ENCODE measurements around the gene C2CD4B.
A peak's percentile ranks its signal among the peaks of the same experiment; 100 is the strongest.

The C2CD4B gene, protein sequence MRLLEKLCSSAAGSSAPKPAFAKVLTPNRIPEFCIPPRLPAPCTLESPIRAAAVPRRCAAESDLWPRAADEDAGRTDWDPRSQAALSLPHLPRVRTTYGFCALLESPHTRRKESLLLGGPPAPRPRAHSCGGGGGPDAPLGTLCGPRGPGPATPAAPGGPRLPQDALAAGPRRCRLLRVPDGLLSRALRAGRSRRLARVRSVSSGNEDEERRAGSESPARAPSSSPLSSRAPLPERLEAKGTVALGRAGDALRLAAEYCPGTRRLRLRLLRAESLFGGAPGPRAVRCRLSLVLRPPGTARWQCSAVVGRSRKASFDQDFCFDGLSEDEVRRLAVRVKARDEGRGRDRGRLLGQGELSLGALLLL

DNA sequence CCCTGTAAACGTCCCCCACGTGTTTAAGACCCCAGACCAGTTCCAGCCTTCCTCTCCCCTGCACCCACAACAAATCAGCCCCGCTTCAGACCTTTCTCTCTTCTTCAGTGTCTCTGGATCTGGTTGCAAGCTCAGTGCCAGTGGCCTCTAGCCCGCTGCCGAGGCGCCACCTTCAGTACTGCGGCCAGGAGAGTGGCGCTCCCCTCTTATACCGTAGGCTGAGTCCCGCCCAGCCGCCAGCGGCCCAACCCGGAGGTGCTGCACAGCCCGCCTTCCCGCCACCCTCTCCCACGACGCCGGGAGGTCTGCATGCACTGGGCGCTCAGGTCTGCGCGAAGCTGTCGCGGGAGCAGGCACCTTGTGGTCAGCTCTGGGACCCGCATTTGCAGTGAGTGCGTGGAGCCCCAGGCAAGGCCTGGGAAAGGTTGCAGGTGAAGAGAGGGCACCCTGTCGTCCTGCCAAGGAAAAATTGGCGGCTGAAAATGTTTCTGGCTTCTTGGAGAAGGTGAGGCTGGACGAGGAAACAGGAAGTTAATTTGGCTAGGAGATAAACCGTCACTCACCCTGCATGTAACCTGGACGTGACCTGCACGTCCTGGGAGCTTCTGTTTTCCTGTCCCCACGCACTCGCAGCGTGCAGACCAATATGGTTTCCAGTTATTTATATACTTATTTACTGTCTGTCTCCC is at the start of gene C2CD4B:
Gene C2CD4B (minus strand): TSS at position 182 of the 689 bp plus-strand sequence. CDS start 301 bp downstream, outside the sequence.
- DNase-seq = peak; percentile 6

DNA sequence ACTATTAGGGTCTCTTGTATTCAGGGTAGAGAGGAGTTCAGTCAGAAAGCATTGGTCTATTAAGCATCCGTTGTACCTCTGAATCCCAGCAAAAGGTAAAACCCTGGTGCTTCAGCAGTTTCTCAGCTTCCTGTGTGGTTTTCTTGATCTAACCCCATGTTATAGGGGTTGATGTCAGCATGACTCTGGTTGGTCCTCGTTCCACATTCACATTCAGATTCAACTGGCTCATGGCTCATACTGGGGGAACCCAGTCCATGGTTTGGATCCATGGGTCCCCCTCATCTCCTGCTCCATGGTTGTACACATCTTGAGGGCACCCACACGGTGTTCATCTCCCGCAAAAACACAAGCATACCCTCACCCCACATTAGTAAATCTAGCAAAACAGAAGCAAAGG is 47.7 kb upstream of the C2CD4B start:
- no peak for DNase-seq

DNA sequence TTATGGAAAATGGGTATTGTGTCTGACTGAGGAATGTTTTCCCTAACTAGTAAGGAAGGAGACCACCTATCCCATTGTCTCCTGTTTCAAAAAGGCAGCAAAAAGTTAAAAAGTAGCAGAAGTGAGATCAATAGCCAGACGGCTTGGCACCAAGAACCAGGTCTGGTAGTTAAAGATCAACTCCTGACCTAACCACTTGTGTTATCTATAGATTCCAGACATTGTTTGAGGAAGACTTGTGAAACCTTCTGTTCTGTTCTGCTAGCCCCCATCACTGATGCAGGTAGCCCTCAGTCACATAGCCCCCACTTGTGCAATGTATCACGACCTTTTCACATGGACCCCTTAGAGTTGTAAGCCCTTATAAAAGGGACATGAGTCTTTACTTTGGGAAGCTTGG is 46.3 kb upstream of the C2CD4B start:
- no peak for DNase-seq

DNA sequence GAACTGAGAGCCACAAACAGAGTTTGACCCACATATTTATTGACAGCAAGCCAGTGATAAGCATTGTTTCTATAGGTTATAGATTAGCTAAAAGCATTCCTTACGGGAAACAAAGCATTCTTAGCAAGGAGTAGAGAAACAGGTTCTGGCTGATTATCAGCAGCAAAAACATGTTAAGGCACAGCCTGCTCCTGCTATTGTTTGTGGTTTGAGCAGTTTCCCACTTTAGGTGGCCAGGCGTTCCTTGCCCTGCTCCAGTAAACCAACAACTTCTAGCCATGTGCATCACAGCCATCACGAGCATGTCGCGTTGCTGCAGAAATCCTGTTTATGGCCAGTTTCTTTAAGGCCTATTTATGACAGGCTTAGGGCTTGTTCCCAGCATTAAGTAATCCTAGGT is 44.7 kb upstream of the C2CD4B start:
- no peak for DNase-seq

DNA sequence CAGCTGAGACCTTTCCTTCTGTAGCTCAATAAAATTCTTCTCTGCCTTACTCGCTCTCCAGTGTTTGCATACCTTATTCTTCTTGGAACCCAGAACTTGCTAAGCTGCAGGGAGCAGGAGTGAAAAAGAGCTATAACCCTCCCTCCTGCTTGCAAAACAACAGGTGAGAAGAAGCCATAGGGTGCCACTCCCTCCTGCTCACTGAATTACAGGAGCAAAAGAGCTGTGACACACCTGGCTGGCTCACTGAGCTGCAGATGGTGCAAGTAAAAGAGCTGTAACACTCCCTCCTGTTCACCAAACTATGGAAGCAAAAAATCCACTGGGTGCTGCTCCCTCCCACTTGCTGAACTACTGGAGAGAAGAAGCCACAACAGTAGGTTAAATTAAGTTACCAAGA is 44.2 kb upstream of the C2CD4B start:
- no peak for DNase-seq

DNA sequence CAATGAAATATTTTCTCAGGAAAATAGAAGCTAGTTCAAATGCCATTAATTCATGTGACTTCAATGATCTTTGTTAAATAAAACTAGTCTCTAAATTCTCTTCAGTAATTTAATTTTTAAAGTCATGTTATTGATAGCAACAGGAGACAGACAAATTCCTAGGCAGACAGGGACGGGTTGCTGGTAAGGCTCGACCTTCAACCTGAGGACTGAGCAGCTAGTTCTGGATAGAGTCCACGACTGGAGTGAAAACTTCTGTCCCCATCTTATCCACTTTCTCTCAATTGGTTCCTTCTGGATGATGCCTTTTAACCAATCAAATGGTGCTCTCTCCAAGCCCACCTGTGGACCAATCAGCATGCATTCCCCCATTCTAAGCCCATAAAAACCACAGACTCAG is 43.8 kb upstream of the C2CD4B start:
- no peak for DNase-seq

DNA sequence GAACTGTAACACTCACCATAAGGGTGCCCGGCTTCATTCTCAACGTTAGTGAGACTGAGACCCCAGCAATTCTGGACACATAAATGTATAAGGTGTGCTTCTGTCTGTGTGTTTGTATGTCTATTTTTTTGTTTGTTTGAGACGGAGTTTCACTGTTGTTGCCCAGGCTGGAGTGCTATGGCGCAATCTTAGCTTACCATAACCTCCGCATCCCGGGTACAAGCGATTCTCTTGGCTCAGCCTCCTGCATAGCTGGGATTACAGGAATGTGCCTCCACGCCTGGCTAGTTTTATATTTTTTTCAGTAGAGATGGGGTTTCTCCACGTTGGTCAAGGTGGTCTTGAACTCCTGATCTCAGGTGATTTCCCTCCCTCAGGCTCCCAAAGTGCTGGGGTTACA is 43.3 kb upstream of the C2CD4B start:
- no peak for DNase-seq

DNA sequence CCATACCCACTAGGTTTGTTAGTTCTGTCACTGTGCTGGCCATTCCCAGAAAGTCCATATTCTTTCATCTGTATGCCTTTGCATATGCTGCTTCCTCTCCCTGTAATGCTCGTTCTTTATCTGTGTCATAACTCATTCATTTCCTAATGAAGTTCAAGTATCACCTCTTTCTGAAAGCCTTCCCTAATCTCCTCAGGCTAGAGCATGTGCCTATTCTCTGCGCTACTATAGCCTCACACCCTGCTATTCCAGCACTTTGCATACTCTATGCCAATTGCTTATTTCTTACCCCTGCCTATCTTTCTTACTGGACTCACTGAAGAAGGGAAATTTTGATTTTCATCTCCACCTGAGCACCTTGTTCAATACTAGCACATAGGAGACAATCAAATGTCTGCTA is 25.6 kb upstream of the C2CD4B start:
- no peak for DNase-seq

DNA sequence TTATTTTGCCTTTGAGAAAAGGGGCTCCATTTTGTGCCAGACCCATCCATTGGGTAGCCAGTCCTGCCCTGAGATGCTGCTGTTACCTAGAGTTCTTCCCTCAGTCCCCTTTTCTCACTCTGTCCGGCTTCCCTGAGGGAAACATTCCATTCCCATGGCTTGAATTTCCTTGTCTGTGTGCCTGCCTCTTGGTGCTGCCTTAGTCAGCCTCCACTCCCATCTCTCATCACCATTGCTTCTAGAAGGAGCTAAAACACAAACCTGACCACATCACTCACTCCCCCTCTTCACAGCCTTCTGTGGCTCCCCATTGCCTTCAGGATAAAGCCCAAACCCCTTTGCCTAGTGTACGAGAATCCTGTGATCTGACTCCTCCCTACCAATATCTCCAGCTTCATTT is 25.2 kb upstream of the C2CD4B start:
- DNase-seq = no peak

DNA sequence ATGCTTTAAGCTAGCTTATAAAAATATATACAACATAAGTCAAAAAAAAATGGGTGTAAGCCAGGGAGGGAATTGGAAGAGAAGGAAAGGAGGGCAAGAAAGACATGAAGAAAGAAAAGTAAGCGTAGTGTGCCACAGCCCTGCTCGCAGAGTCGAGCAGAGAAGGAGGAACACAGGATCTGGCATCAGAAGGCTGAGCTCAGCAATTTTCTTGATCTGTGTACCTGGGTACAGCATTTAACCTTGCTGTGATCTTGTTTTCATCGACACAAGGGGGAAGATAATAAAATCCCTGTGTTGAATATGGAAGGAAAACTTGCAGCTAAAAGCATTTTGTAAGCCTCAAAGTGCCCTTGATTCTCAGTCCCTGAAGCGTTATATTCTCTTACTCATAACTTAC is 23.7 kb upstream of the C2CD4B start:
- no peak for DNase-seq

DNA sequence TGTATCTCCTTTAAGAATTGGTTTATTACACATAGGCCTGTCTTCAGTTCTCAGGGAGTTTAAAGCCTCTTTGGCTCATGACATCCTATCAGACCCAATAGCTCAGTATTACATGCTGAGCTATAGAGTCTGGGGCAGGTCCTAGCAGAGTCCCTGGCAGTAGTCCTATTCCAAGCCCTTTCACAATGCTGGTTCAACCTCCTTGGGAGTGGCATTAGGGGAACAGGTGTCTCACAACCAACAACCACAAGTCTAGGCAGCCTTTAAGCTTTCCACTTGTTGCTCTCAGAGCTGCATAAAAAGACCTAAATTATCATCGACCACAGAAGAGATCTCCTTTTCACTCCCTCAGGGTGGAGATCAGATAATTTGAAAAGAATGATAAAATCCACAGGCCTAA is 22.8 kb upstream of the C2CD4B start:
- no peak for DNase-seq

DNA sequence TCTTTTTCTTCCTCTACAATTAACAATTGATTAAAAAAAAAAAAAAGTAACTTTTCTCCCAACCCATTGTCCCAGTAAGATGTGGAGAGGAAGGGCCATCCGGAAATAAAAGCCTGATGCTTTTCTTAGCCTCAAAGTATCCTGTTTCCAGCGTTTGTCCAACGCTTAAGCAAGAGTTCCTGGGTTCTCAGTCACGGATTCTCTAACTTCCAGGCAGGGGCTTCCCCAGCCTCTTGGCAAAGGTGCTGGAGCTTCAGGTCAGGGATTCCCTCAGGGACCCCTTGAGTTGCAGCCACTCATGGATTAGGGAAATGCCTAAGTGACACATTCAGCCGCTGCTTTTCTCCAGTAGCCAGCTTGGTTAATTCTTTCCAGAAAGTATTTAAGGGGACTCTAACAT is 22.3 kb upstream of the C2CD4B start:
- DNase-seq = no peak

DNA sequence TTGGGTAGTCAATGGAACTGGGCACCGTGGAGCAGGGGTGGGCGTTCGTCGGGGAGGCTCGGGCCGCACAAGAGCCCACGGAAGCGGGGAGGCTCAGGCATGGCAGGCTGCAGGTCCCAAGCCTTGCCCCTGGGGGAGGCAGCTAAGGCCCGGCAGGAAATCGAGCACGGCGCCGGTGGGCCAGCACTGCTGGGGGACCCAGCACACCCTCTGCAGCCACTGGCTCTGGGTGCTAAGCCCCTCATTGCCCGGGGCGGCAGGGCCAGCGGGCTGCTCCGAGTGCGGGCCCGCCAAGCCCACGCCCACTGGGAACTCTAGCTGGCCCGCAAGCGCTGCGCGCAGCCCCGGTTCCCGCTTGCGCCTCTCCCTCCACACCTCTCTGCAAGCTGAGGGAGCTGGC is 21.5 kb upstream of the C2CD4B start:
- DNase-seq = no peak

DNA sequence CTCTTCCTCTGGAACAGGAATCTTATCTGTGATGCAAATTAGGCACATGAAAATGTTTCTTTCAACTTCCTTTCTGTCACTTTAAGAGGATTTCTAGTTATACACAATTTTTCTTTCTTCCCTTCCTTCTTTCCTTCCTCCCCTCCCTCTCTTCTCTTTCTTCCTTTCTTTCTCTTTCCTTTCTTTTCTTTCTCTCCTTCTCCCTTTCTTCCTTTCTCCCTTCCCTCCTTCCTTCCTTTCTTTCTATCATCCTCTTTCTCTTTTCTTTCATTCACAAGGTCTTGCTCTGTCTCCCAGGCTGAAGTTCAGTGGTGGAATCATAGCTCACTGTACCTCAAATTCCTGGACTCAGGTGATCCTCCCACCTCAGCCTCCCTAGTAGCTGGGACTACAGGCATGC is 18.0 kb upstream of the C2CD4B start:
- no peak for DNase-seq

DNA sequence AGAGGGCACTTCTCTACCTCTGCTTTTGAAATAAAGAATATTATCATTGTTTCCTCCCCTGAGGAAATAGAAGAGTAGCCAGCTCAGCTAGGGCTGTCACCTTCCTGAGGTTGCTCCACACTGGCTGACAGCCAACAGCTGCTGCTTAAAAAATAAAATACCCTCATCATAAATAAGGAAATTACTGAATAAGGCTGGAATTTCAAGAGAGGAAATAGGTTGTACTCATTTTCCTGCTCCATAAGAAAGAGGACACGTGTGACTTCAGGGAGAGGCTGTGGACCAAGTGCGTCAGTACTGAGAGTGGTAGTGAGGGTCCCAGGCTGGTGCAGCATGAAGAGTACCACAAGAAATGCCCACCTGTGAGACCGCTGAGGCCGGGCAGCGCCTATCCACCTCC is 8.1 kb upstream of the C2CD4B start:
- peak; percentile 29 for DNase-seq

DNA sequence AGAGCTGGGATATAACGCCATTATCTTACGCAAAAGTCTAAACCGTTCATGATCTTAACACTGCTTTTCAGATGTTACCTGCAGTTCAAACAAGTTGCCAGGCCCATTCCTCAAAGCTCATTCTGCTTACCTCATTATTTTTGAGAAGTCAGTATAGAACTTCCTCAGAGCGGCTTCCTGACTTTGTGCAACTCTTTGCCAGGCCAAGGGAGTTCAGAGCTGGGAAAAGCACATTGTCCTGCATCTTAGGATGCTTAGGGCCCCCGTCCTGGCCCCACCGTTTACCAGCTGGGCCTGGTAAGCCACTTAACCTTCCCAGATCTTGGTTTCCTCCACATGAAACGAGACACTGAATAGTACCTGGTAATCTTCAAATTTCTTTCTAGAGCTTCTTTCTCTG is 6.8 kb upstream of the C2CD4B start:
- DNase-seq = no peak

DNA sequence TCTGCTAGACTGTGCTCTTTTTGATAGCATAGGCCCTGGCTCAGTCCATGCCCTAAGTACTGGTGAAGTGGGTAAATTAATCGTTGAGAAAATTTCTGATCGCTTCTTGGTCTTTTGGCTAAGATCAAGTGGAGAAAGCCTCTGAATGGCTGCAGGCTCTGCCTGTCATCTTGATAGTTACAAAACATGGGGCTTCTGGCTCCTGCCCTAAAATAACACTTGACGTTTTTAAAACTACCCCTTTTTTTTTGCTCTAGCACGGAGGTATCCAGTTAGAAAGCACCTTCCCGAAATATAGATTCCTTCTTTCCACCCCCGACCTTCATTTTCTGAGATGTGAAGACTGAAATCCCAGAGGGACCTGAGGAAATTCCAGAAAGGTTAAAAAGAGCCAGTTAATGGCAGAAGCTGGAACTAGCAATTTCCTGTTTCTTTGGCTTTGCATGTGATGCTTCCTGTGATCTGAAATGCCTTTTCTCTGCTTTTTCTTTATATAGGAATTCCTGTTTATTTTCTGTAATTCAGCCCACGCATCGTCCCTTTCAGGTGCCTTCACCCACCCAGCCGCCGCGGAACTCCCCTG is 799 bp upstream of the C2CD4B start:
- DNase-seq = no peak

DNA sequence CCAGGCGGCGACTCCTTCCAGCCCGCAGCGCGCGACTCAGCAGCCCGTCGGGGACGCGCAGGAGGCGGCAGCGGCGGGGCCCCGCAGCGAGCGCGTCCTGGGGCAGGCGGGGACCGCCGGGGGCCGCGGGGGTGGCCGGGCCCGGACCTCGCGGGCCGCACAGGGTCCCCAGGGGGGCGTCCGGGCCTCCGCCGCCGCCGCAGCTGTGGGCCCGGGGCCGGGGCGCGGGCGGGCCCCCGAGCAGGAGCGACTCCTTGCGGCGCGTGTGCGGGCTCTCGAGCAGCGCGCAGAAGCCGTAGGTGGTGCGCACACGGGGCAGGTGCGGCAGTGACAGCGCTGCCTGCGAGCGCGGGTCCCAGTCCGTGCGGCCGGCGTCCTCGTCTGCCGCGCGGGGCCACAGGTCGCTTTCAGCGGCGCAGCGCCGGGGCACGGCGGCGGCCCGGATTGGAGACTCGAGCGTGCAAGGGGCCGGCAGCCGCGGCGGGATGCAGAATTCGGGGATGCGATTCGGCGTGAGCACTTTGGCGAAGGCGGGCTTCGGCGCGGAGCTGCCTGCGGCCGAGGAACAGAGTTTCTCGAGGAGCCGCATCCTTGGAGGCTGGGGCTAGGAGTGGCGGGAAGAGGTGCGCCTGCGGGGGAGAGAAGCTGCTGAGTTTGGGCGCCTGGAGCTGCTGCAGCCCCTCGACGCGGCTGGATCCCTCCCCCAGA is 535 bp downstream of the C2CD4B start:
- peak; percentile 21 for DNase-seq

DNA sequence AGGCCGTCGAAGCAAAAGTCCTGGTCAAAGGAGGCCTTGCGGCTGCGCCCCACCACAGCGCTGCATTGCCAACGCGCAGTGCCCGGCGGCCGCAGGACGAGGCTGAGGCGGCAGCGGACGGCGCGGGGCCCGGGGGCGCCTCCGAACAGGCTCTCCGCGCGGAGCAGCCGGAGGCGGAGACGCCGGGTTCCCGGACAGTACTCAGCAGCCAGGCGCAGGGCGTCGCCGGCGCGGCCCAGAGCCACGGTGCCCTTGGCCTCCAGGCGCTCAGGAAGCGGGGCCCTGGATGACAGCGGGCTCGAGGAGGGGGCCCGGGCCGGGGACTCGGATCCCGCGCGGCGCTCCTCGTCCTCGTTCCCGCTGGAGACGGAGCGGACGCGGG is 1.1 kb downstream of the C2CD4B start:
- peak; percentile 9 for DNase-seq

DNA sequence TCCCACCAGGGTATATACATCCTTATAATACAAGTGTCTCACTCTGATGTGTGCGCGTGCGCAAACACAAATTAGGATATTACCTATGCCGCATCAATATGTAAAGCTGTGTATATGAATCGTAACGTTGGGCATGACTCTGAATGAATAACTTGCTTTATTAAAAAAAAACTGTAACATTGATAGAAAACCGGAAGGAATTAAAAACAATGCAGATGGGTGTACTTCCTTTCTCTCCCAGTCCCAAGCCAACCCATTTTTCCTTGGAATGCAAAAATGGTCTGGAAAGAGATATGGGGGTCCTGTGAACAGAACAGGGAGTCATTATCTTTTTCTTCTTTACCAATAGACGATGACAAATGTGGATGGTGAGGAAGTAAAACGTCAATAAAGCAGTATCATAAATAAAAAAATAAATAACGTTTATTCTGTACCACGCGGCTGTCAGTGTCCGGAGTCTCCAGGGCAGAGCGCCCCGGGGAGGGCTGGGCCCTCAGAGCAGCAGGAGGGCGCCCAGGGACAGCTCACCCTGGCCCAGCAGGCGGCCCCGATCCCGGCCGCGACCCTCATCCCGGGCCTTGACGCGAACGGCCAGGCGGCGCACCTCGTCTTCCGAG is 1.6 kb downstream of the C2CD4B start:
- no peak for DNase-seq

DNA sequence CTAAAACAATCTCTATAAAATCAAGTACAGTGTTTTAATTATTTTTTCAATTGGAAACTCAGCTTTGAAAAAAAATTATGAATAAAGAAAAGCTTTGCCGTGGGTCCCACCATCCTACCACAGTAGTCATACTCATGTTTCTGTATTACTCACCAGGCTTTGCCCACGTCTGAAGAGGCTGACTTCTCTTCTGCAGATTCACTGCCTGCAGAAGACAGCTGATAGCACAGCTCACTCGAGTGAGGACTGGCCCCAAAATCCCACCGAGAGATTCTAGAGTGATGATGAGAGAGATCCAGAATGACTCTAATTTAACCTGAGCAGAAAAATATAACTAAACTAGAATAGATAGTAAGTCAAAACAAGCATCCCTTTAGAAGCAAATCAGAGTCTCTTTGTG is 11.9 kb downstream of the C2CD4B start:
- DNase-seq = no peak

DNA sequence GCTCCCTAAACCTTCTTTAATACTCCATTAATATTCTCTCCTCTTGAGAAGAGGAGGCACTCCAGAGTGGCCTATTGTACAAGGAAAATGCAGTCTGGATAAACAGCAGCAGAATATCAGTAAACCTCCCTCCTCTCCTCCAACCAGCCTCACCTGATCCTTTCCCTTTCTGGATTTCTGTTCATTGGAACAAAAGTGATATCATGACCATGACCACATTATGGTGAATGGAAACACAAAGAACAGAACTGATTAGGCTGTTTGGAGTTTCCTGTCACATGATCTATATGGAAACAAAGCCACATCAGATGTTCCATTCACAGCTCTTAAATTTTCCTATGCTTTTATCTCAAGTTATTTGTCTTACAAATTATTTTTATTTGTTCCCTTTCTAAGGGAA is 14.6 kb downstream of the C2CD4B start:
- no peak for DNase-seq

DNA sequence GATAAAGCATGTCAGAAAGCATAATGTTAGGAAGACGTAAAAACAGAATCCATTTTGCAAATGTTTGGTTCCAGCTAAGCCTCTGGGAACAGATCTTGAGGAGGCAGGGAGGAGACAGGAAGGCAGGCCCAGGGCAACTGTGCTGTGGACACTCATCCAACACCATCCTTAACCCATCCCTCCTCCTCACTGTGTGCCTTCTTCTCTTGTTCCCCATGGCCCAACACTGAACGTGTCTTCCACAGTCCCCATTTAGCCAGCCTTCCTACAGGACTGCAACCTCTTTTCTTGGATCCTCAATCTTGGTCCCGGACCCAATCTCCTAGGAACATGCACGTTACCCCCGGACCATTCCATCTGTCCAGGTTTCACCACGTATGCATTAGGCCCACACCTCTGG is 15.4 kb downstream of the C2CD4B start:
- DNase-seq = no peak
